ENCODE measurements around the gene SDHA. TPM values are rescaled to one million over a fixed set of nuclear protein-coding genes. Genes with fewer than 3 reads are reported as not detected.

Gene SDHA
- total and polyA plus RNA-seq, 2 donors (not counting 1 experiment from before 2014, with no cell fraction given), result 77.2 to 137 TPM

- Mint-ChIP-seq H3K27ac (no peak overlapping the region), H3K4me3 (no peak overlapping the region), H3K9me3 (ENCODE audit: insufficient read depth) (no peaks in the 10 kb centered on the region), H3K27me3 (no peaks in the 10 kb centered on the region), H3K4me1 (no peaks in the 10 kb centered on the region)
- TF ChIP-seq CTCF (IDR thresholded peaks at IDR 0.05), result no peak
- TF ChIP-seq EZH2 (IDR thresholded peaks at IDR 0.05; ENCODE audit: borderline replicate concordance, insufficient read depth, low read depth, low read length, poor library complexity, severe bottlenecking), result no peak
- no CpG with 5 or more reads among the region's 3 CpGs for WGBS (ENCODE audit: insufficient coverage)
- Histone ChIP-seq H3K27ac (ENCODE audit: low read length in 2 of 2) (no peak overlapping the region), H3K27me3 (replicated peaks in 1 of 4; ENCODE audit: control extremely low read depth in 1 of 4, control insufficient read depth in 3 of 4, insufficient read depth in 4 of 4, low read length in 3 of 4) (no peaks in the 10 kb centered on the region), H3K79me2 (ENCODE audit: control insufficient read depth, insufficient read depth, low read length) (peaks cover 12% of the 10 kb centered on the region), H2AFZ (ENCODE audit: insufficient read depth, low read depth, low read length, poor library complexity, severe bottlenecking) (no peak overlapping the region), H3K4me3 (ENCODE audit: control extremely low read depth in 1 of 5, extremely low read depth in 1 of 5, insufficient read depth in 1 of 5, low read depth in 2 of 5, low read length in 4 of 5) (no peak overlapping the region), H3K9ac (ENCODE audit: low read length) (no peak overlapping the region), H4K20me1 (ENCODE audit: control insufficient read depth, insufficient read depth, low read length, poor library complexity, severe bottlenecking) (peaks cover 15% of the 10 kb centered on the region), H3K4me2 (replicated peaks; ENCODE audit: low read depth, low read length, poor library complexity, severe bottlenecking) (no peak overlapping the region), H3K4me1 (ENCODE audit: control insufficient read depth in 2 of 2, insufficient read depth in 2 of 2, low read length in 2 of 2) (no peaks in the 10 kb centered on the region), H3K9me3 (ENCODE audit: control extremely low read depth in 1 of 3, control insufficient read depth in 2 of 3, insufficient read depth in 1 of 3, low read length in 2 of 3) (no peaks in the 10 kb centered on the region), H3K36me3 (replicated peaks in 1 of 2; ENCODE audit: control extremely low read depth in 1 of 2, control insufficient read depth in 1 of 2, extremely low read depth in 1 of 2, insufficient read depth in 2 of 2, low read length in 1 of 2) (peaks cover 8 to 80% of the 10 kb centered on the region in 2 experiments)
- CTCF ChIA-PET, result no interaction called here
- intact Hi-C loops (cut with micrococcal nuclease), result no loop called here
- ATAC-seq (ENCODE audit: low read depth), result no peak
- DNase-seq, result no peak
- POLR2A ChIA-PET, result no interaction called here
Measured at GRCh38 chr5:228886-229285, 10.8 kb downstream of the SDHA start.

GRCh38 chr5:230711-231110 is 12.6 kb downstream of the SDHA start:
- no peaks in the 10 kb centered on the region for H3K79me2 ChIP-seq (ENCODE audit: control insufficient read depth, insufficient read depth, low read length)
- Mint-ChIP-seq H3K4me1 (no peaks in the 10 kb centered on the region), H3K4me3 (no peak overlapping the region), H3K9me3 (ENCODE audit: insufficient read depth) (no peaks in the 10 kb centered on the region), H3K27ac (peak overlapping the region; percentile 6), H3K27me3 (no peaks in the 10 kb centered on the region)
- no peak overlapping the region for H3K27ac ChIP-seq (ENCODE audit: low read length in 2 of 2)
- TF ChIP-seq EZH2 (IDR thresholded peaks at IDR 0.05; ENCODE audit: borderline replicate concordance, insufficient read depth, low read depth, low read length, poor library complexity, severe bottlenecking), result no peak
- no peak for TF ChIP-seq CTCF (IDR thresholded peaks at IDR 0.05)
- no peak overlapping the region for H3K9ac ChIP-seq (ENCODE audit: low read length)
- no peaks in the 10 kb centered on the region for H3K27me3 ChIP-seq (replicated peaks in 1 of 4; ENCODE audit: control extremely low read depth in 1 of 4, control insufficient read depth in 3 of 4, insufficient read depth in 4 of 4, low read length in 3 of 4)
- no peaks in the 10 kb centered on the region for H3K9me3 ChIP-seq (ENCODE audit: control extremely low read depth in 1 of 3, control insufficient read depth in 2 of 3, insufficient read depth in 1 of 3, low read length in 2 of 3)
- H3K4me2 ChIP-seq (replicated peaks; ENCODE audit: low read depth, low read length, poor library complexity, severe bottlenecking), result no peak overlapping the region
- H2AFZ ChIP-seq (ENCODE audit: insufficient read depth, low read depth, low read length, poor library complexity, severe bottlenecking), result no peak overlapping the region
- no peak for DNase-seq
- no peak overlapping the region for H3K4me3 ChIP-seq (ENCODE audit: control extremely low read depth in 1 of 5, extremely low read depth in 1 of 5, insufficient read depth in 1 of 5, low read depth in 2 of 5, low read length in 4 of 5)
- CTCF ChIA-PET, result no interaction called here
- POLR2A ChIA-PET, result no interaction called here
- H4K20me1 ChIP-seq (ENCODE audit: control insufficient read depth, insufficient read depth, low read length, poor library complexity, severe bottlenecking), result no peaks in the 10 kb centered on the region
- no peak for ATAC-seq (ENCODE audit: low read depth)
- intact Hi-C loops (cut with micrococcal nuclease), result no loop called here
- 99% methylated on average over 10 of the region's 14 CpGs for WGBS (ENCODE audit: insufficient coverage)
- H3K4me1 ChIP-seq (ENCODE audit: control insufficient read depth in 2 of 2, insufficient read depth in 2 of 2, low read length in 2 of 2), result no peaks in the 10 kb centered on the region
- H3K36me3 ChIP-seq (replicated peaks in 1 of 2; ENCODE audit: control extremely low read depth in 1 of 2, control insufficient read depth in 1 of 2, extremely low read depth in 1 of 2, insufficient read depth in 2 of 2, low read length in 1 of 2), result peaks cover 8 to 77% of the 10 kb centered on the region in 2 experiments

All from B cell (primary cell).